GM18951 (cell line): ENCODE data around the gene ATP13A3.

Experiments used
- POLR2A ChIP-seq: IDR thresholded peaks from 4 replicates; pipeline ENCODE4 v1.6.1; 2011; ENCODE audit warnings: mild to moderate bottlenecking; ENCODE audit not compliant: insufficient read length, insufficient read depth; ENCODE audit errors: extremely low read depth
- in situ Hi-C: fragments of 300-500 bp; cut with MboI; formaldehyde crosslinking; loops from one replicate; pipeline ENCODE4 v1.12.0; 2022; ENCODE audit warnings: low sequenced_read_pairs, mixed read lengths, inconsistent platforms; ENCODE audit not compliant: unreplicated experiment

The ATP13A3 gene

GRCh38 chr3:194475138-194475932 is 11.5 kb downstream of the ATP13A3 start:
- in situ Hi-C loops: loop anchor here (10.0 kb wide), 1 partner anchor 119 kb away; no protein-coding TSS in a partner anchor
- TF ChIP-seq POLR2A: no peak

GRCh38 chr3:194474675-194475074 is 12.1 kb downstream of the ATP13A3 start:
- no peak for TF ChIP-seq POLR2A
- in situ Hi-C loops: loop anchor here (10.0 kb wide), 1 partner anchor 120 kb away; no protein-coding TSS in a partner anchor

DNA sequence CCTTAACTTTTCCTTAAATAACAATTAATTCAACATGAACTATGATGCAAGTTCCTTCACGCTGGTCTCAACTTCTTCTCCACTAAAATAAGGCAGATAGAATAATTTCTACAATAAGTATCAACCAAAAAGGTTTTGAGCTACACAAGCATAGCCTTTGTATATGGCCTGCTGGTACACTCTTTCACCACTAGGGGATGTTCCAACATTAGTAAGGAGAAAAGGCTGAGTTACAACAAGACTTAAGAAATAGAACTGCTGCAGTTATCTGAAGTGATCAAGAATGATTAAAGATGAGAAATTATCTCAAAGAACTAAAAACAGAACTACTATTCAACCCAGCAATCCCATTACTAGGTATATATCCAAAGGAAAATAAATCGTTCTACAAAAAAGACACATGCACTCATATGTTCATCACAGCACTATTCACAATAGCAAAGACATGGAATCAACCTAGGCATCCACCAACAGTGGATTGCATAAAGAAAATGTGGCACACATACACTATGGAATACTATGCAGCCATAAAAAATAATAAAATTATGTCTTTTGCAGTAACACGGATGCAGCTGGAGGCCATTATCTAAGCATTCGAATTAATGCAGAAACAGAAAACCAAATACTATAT is 14.4 kb downstream of the ATP13A3 start:
- TF ChIP-seq POLR2A: no peak
- in situ Hi-C loops: loop anchor here (10.0 kb wide), 1 partner anchor 122 kb away; no protein-coding TSS in a partner anchor

DNA sequence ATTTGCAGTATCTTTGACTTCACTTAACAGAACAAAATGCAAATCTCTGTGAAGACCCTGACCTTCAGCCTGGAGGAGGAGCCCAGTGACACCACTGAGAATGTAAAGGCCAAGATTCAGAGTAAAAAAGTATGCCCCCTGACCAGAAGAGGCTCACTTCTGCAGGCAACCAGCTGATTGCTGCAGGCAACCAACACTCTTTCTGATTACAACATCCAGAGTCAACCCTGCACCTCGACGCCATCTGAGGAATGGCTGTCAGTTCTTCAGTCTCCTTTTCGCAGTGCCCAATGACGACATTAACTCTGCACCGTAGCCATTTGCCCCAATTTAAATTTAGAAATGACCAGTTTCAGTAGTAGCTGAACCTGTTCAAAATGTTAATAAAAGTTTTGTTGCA is 14.9 kb downstream of the ATP13A3 start:
- in situ Hi-C loops: loop anchor here (10.0 kb wide), 1 partner anchor 123 kb away; no protein-coding TSS in a partner anchor
- no peak for TF ChIP-seq POLR2A

GRCh38 chr3:194470615-194471014 is 16.2 kb downstream of the ATP13A3 start:
- no peak for TF ChIP-seq POLR2A
- in situ Hi-C loops: loop anchor here (10.0 kb wide), 1 partner anchor 124 kb away; no protein-coding TSS in a partner anchor

DNA sequence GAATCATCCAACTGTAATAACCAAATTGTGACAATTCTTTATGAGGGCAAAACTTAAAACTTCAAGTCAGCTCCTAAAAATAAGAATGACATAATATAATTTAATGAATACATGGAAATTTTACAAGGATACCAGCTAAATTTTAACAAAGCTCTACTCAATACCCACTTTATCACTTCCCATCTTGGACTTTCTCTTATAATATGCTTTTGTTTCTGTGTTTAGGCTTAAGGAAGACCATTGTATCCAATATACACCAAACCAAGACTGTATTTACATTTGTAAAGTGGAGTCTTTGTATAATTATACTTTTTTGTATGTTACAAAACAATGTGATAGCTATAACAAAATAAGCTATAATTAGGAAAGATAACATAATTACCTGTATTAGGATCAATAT is 16.8 kb downstream of the ATP13A3 start:
- no peak for TF ChIP-seq POLR2A
- in situ Hi-C loops: loop anchor here (10.0 kb wide), 1 partner anchor 125 kb away; no protein-coding TSS in a partner anchor

- TF ChIP-seq POLR2A: no peak
- in situ Hi-C loops: no loop called here
Observed at GRCh38 chr3:194468086-194468485, 18.7 kb downstream of the ATP13A3 start.

GRCh38 chr3:194466761-194467356 is 19.9 kb downstream of the ATP13A3 start:
- in situ Hi-C loops: no loop called here
- TF ChIP-seq POLR2A: no peak

GRCh38 chr3:194465920-194466570 is 20.8 kb downstream of the ATP13A3 start:
- TF ChIP-seq POLR2A: no peak
- in situ Hi-C loops: no loop called here

DNA sequence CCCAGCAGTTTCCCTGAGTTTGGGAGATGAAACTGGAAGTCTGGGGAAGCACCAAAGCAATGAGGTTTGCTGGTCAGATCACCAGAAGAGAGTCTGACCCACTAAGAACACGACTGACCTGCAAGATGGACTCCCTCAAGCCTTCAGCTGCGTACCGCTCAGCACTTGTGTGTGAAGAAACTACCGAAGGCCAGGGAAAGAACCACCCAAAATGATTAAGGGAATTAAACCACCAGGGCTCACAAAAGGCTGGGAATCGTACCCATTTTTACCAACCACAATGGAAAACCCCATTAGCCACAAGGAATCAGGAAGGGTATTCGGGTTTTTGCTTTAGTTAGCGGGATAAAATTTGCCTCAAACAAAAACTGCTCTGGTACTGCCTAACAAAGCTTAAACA is 21.6 kb downstream of the ATP13A3 start:
- in situ Hi-C loops: no loop called here

GRCh38 chr3:194464692-194465091 is 22.1 kb downstream of the ATP13A3 start:
- no peak for TF ChIP-seq POLR2A
- in situ Hi-C loops: no loop called here

More for the DNA sequence above, 21.6 kb downstream of the ATP13A3 start:
- no peak for TF ChIP-seq POLR2A

- TF ChIP-seq POLR2A: no peak
- in situ Hi-C loops: no loop called here
Observed at GRCh38 chr3:194462936-194463335, 23.9 kb downstream of the ATP13A3 start.

GRCh38 chr3:194460566-194460965 is 26.2 kb downstream of the ATP13A3 start:
- TF ChIP-seq POLR2A: no peak
- in situ Hi-C loops: no loop called here
